Thyroid gland (tissue), 4 donors: Measurements from ENCODE around the gene ADAMTS6.

Experiments used
- POLR2A ChIP-seq, 2 donors: fragments of 450-650 bp; IDR thresholded peaks; one replicate each; pipeline ENCODE4 v1.6.1; 2017; ENCODE audit warnings: antibody characterized with exemption in 2 of 2, mild to moderate bottlenecking in 2 of 2, moderate library complexity in 1 of 2
- TF ChIP-seq, protein P1 (sequence below), 6 experiments: fragments of 200-600 bp in 3 of 6; fragments of 450-650 bp in 3 of 6; sonication (generic) in 3 of 6; IDR thresholded peaks; one replicate each; pipeline ENCODE4 v1.5.1; 2016 to 2019; ENCODE audit warnings: antibody characterized with exemption in 6 of 6, mild to moderate bottlenecking in 2 of 6, inconsistent platforms in 1 of 6, moderate library complexity in 1 of 6

DNA sequence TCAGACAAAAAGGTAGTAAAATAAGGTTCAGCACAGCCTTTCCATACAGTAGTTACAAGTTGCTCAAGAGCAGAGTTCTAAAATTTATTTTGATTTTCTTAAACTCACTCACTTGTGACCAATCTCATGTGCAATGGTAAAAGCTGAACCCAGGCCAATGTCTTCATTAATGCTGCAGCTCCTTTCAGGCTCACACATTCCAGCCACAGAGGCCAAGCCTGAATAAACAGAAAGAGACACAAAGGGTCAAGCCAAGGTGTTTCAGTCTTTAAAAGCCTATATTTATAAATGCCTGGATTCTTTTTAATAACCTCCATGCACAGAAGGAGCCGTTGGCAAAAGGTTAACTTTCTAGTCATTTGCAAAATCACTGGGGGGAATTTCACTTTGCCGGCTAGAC, 152.5 kb downstream of the ADAMTS6 start:
- TF ChIP-seq, protein P1, sequence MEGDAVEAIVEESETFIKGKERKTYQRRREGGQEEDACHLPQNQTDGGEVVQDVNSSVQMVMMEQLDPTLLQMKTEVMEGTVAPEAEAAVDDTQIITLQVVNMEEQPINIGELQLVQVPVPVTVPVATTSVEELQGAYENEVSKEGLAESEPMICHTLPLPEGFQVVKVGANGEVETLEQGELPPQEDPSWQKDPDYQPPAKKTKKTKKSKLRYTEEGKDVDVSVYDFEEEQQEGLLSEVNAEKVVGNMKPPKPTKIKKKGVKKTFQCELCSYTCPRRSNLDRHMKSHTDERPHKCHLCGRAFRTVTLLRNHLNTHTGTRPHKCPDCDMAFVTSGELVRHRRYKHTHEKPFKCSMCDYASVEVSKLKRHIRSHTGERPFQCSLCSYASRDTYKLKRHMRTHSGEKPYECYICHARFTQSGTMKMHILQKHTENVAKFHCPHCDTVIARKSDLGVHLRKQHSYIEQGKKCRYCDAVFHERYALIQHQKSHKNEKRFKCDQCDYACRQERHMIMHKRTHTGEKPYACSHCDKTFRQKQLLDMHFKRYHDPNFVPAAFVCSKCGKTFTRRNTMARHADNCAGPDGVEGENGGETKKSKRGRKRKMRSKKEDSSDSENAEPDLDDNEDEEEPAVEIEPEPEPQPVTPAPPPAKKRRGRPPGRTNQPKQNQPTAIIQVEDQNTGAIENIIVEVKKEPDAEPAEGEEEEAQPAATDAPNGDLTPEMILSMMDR (IDR thresholded peaks at IDR 0.05), result no peak
- TF ChIP-seq POLR2A (IDR thresholded peaks at IDR 0.05), result no peak
